ENCODE data around the gene PAAF1.

DNA sequence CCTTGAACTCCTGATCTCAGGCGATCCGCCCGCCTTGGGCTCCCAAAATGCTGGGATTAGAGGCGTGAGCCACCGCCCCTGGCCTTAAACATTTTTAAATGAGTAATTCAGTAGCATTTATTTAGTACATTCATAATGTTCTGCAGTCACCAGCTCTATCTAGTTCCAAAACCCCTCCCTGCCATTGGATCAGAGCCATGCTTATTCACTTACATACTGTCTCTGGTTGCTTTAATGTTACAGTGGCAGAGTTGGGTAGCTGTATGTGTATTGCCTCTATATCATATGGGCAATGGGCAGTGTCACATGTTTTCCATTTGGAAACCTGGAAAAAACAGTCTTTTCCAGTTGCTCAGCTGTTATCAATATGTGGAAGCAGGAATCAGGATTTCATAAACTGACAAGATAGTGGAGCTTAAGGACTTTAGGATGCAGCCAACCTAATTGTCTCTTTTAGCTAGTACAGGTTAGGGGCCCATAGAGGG is 10.7 kb upstream of the PAAF1 start:
- TF ChIP-seq, protein P1, sequence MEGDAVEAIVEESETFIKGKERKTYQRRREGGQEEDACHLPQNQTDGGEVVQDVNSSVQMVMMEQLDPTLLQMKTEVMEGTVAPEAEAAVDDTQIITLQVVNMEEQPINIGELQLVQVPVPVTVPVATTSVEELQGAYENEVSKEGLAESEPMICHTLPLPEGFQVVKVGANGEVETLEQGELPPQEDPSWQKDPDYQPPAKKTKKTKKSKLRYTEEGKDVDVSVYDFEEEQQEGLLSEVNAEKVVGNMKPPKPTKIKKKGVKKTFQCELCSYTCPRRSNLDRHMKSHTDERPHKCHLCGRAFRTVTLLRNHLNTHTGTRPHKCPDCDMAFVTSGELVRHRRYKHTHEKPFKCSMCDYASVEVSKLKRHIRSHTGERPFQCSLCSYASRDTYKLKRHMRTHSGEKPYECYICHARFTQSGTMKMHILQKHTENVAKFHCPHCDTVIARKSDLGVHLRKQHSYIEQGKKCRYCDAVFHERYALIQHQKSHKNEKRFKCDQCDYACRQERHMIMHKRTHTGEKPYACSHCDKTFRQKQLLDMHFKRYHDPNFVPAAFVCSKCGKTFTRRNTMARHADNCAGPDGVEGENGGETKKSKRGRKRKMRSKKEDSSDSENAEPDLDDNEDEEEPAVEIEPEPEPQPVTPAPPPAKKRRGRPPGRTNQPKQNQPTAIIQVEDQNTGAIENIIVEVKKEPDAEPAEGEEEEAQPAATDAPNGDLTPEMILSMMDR (IDR thresholded peaks at IDR 0.05), result peak in 1 of 6 experiments; percentile 10
- no peak for TF ChIP-seq POLR2A (IDR thresholded peaks at IDR 0.05)
